Measurements from ENCODE around the gene IFT80.
"Not testable (repeated sequence)": the region's sequence is repeated elsewhere in the genome, so short reads cannot be mapped to it uniquely, and the experiment has no call there.

IFT80 gene

DNA sequence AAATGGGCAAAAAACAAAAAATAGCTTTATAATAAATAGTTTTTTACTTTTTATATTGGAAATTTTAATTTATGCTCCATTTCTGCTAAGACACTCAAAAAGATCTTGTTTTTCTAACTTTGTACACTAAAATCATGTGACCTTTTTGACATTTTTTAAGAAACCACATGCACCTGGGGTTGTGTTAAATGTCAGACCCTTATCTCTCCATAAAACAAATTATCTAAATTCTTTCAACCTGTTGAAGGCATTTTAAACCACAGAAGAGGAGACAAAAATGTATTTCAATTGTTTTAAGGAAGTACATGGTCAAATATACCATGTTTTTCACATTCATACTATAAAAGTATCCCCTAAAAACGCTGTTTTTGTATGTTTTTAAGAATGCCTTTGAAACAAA is 29.2 kb downstream of the IFT80 start:
- DNase-seq (ENCODE audit: low read depth in 1 of 2, low spot score in 1 of 2) = no peak

DNA sequence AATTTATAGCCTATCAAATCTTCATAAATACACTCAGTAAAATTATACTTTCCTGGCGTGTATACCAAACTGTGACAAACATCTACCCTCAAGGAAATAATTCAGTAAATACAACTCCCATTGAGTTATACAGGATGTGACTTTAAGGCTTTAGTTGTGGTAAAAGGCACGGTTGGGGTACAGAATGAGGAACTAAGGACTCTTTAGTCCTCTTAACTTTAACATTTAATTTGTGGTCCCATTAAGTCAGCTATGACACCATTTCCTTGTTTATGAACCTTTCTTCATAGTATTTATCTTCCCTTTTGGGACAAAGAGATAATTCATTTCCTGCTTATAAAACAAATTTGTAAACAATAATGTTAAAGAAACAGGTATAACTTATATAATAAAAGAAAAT is 30.2 kb downstream of the IFT80 start:
- no peak for DNase-seq (ENCODE audit: low read depth in 1 of 2, low spot score in 1 of 2)

DNA sequence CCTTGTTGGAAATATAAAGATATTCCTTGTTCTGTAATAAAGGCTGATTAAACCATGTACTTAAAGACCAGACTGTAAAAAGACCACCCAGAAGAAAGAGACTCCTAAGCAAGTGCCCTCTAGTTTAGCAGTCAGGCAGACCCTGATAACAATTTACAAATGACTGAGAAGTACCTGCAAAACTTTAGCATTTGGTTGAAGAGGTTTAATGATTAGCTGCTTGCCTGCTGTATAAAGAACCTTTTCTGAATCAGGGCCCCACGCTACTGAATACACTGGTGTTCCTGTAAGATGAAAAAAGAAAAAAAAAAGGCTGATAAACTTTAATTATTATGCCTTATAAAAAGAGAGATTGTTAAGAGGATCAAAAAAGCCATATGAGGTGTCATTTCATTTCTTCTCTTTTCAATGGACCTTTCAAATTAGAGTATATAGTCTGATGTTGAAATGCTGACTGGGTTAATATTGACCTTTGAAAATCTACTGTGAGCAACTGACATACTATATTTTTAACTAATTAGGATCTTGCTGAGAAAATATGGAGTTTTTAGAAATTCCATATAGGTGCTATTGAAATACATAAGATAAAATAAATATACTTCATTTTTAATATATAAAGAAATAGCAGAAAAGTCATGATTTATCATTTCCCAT is 33.0 kb downstream of the IFT80 start:
- DNase-seq (ENCODE audit: low read depth in 1 of 2, low spot score in 1 of 2) = no peak

- not testable (repeated sequence) for DNase-seq (ENCODE audit: low read depth in 1 of 2, low spot score in 1 of 2)
Measured at GRCh38 chr3:160362896-160363295, 36.1 kb downstream of the IFT80 start.

- no peak for DNase-seq (ENCODE audit: low read depth in 1 of 2, low spot score in 1 of 2)
Measured at GRCh38 chr3:160355826-160356225, 43.2 kb downstream of the IFT80 start.

- no peak for DNase-seq (ENCODE audit: low read depth in 1 of 2, low spot score in 1 of 2)
Measured at GRCh38 chr3:160346511-160346910, 52.5 kb downstream of the IFT80 start.

DNA sequence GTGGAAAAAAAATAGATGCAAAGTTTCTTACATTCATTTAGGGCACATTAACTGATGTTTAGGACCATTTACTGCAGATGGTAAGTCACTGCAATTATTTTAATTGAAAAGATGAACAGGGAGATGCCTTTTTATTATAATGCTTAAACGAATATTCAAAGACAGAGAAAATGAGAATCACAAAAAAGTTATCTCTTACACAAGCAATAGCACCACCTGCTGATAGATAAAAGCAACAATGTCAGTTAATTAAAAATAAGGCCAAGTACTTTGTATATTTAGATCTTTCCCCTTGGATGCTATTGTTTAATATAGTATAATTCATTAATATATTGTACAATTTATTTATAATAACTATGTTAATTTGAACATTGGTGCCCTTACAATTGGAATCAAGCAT is 55.9 kb downstream of the IFT80 start:
- DNase-seq (ENCODE audit: low read depth in 1 of 2, low spot score in 1 of 2) = no peak

DNA sequence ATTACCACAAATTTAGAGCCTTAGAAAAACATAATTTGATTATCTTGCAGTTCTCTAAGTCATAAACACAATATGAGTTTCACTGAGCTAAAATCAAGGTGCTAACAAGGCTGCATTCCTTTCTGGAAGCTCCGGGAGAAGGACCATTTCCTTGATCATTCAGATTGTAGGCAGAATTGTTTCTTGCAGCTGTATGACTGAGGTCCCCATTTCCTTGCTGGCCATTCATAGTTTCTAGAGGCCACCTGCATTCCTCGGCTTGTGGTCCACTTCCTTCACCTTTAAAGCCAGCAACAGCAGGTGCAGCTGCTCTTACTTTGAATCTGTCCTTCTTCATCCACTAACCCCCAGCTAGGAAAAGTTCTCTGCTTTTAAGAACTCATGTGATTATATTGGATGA is 58.7 kb downstream of the IFT80 start:
- DNase-seq (ENCODE audit: low read depth in 1 of 2, low spot score in 1 of 2) = no peak

DNA sequence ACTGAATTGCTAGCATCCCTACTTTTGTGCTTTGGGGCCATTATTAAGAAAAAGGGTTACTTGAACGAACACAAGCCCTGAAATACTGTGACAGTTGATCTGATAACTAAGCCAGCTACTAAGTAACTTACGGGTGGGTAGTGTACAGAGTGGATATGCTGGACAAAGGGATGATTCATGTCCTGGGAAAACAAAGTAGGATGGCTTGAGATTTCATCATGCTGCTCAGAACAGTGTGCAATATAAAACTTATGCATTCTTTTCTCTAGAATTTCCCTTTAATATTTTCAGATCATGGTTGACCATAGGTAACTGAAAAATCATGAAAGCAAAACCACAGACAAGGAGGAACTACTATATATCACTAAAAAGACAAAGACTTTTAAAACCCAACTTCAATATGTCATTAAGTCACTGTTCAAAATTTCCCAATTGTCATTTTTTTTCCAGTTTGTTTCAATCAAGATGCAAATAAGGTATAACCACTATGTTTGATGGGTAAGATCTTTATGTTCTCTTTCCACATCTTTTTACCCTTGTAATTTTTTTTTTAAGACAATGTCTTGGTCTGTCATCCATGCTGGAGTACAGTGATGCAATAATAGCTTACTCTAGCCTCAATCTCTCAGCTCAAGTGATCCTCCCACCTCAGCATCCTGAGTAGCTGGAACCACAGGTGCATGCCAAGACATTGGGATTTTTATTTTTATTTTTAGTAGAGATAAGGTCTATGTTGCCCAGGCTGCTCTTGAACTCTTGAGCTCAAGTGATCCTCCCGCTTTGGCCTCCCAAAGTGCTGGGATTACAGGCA is 67.7 kb downstream of the IFT80 start:
- no peak for DNase-seq (ENCODE audit: low read depth in 1 of 2, low spot score in 1 of 2)

DNA sequence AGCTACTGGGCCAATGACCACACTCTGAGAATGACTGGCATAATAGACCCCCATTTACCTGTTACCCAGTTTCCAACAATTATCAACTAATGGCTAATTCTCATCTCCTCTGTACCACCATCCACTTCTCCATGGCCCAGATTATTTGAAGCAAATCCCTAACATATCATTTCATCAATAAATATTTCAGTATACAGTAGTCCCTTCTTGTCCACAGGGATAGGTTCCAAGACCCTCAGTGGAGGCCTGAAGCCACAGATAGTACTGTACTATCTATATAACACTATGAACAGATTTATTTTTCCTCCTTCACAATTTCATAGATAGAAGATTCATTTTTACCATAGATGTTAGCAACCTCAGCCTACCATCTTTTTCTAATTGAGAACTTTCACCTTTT is 68.3 kb downstream of the IFT80 start:
- DNase-seq (ENCODE audit: low read depth in 1 of 2, low spot score in 1 of 2) = no peak

DNA sequence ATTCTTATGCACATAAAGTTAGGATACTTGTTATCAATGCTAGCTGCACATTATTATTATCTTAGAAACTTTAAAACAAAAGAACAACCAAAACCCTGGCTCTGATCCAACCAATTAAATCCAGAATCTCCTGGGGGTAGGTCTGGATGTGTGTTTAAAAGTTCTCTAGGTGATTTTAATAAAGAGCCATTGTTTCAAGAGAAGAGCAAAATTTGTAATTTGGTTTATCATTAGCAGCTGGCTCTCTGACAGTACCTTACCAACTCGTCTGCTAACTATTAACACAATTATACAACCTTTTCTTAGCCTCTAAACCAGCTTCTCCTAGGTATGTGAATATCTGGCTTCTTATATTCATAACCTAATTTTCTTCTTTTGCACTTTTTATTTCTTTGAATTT is 68.9 kb downstream of the IFT80 start:
- no peak for DNase-seq (ENCODE audit: low read depth in 1 of 2, low spot score in 1 of 2)

GRCh38 chr3:160326286-160326685 is 72.7 kb downstream of the IFT80 start:
- DNase-seq (ENCODE audit: low read depth in 1 of 2, low spot score in 1 of 2) = not testable (repeated sequence)

DNA sequence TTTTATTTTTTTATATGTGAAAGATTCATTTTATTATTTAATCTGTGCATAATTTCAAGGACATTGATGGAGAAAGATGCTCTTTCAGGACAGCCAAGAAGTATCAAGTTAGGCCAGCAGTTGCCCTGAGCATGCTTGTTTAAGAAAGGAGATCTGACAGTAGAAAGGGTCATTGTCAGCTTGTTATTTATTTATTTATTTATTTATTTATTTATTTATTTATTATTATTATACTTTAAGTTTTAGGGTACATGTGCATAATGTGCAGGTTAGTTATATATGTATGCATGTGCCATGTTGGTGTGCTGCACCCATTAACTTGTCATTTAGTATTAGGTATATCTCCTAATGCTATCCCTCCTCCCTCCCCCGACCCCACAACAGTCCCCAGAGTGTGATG is 77.2 kb downstream of the IFT80 start:
- DNase-seq (ENCODE audit: low read depth in 1 of 2, low spot score in 1 of 2) = not testable (repeated sequence)

- DNase-seq (ENCODE audit: low read depth in 1 of 2, low spot score in 1 of 2) = no peak
Measured at GRCh38 chr3:160319322-160319721, 79.7 kb downstream of the IFT80 start.

- no peak for DNase-seq (ENCODE audit: low read depth in 1 of 2, low spot score in 1 of 2)
Measured at GRCh38 chr3:160314995-160315394, 84.0 kb downstream of the IFT80 start.

- DNase-seq (ENCODE audit: low read depth in 1 of 2, low spot score in 1 of 2) = no peak
Measured at GRCh38 chr3:160312014-160312624, 86.9 kb downstream of the IFT80 start.

GRCh38 chr3:160302806-160303205 is 96.2 kb downstream of the IFT80 start:
- no peak for DNase-seq (ENCODE audit: low read depth in 1 of 2, low spot score in 1 of 2)

DNA sequence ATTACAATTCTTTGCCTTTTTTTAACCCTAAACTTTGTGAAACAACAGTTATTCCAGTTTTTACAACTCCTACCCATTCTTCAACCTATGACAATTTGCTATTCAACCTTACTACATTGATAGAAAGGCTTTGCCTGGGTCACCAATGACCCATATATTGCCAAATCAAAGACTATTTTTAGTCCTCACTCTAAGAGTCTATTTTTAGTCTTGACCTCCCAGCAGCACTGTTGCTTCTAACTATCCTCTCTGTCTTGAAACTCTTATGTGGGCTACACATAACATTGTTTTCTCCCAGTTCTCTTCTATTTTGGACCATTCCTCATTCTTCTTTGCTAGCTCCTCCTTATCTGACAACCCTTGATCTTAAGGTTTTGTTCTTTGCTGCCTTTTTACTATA is 102.4 kb downstream of the IFT80 start:
- DNase-seq (ENCODE audit: low read depth in 1 of 2, low spot score in 1 of 2) = no peak

- DNase-seq (ENCODE audit: low read depth in 1 of 2, low spot score in 1 of 2) = no peak
Measured at GRCh38 chr3:160291909-160292299, 107.1 kb downstream of the IFT80 start.

DNA sequence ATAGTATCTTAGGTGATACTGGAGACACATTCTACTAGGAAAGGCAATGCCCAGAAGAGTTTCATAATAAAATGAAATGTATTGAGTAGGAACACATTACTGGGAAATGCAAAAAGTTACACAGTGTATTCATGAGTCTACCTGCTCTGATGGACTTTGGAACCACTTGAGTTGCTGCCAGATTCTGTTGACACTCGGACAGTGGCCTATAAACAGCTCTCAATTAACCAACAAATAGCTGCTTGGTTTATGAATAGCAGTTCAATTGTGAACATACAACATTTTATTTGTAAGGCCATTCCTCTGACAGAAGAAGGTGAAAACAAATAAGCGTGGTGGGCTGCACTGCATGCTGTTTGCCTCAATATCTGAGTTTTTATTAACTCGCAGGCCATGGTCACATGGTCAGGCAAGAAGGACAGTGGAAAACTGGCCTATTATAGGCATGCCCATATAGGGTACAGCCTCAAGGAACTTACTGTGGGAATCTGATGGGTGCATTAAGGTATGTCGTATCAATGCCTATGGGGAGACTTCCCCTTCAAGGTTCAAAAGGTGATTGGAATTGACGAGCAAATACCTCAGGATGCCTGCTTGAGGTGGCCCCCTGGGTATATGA is 107.6 kb downstream of the IFT80 start:
- DNase-seq (ENCODE audit: low read depth in 1 of 2, low spot score in 1 of 2) = no peak

- DNase-seq (ENCODE audit: low read depth in 1 of 2, low spot score in 1 of 2) = no peak
Measured at GRCh38 chr3:160287666-160288065, 111.4 kb downstream of the IFT80 start.

DNA sequence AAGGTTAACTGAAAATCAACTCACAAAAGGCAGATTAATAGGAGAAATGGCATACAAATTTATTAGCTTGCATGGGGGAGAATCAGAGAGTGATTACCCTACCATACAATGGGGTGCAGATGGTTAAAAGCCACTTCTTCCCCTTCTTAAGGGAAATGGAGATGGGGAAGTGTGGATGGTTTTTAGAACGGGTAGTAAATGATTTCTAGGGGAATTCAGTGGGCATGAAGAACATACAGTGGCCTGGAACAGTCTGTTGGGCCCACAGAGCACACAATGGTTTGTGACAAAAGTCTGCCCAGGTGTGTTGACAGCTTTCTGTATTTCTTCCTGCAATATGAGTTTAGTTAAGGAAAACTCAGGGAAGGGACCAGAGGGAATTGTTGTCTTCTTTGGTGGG is 112.8 kb downstream of the IFT80 start:
- no peak for DNase-seq (ENCODE audit: low read depth in 1 of 2, low spot score in 1 of 2)
